CD14-positive monocyte (primary cell): ENCODE data around the gene SNAI3. TPM values are rescaled to one million over a fixed set of nuclear protein-coding genes. Genes with fewer than 3 reads are reported as not detected.
"Not testable (repeated sequence)": the region's sequence is repeated elsewhere in the genome, so short reads cannot be mapped to it uniquely, and the experiment has no call there.

ENCODE experiments used
- DNase-seq, 3 donors: peaks; one replicate each; pipeline ENCODE4 v3.0.0-alpha.2; 2011 to 2022
- H2AFZ ChIP-seq: 2 replicates; pipeline ENCODE4 v1.6.0; 2012; ENCODE audit warnings: mild to moderate bottlenecking, low read depth, low read length, inconsistent platforms; ENCODE audit not compliant: insufficient read depth, poor library complexity, severe bottlenecking
- H3K27ac ChIP-seq, 2 donors: 1 replicate in 1 of 2; 2 replicates in 1 of 2; pipeline ENCODE4 v1.5.1; 2012 to 2013; ENCODE audit warnings: low read length in 2 of 2, control low read depth in 1 of 2, inconsistent platforms in 1 of 2, low read depth in 1 of 2, mild to moderate bottlenecking in 1 of 2
- H3K27me3 ChIP-seq, 2 donors: one replicate each; pipeline versions ENCODE4 v1.6.0 to v1.6.1; 2011 to 2013; ENCODE audit warnings: low read length in 2 of 2; ENCODE audit not compliant: control insufficient read depth in 2 of 2, insufficient read depth in 2 of 2
- H3K36me3 ChIP-seq, 2 donors: replicated peaks in 1 of 2; 1 replicate in 1 of 2; 2 replicates in 1 of 2; pipeline versions ENCODE4 v1.5.1 to v1.6.1; 2012 to 2013; ENCODE audit warnings: low read length in 2 of 2, control low read depth in 1 of 2, inconsistent platforms in 1 of 2, mild to moderate bottlenecking in 1 of 2; ENCODE audit not compliant: insufficient read depth in 2 of 2, control insufficient read depth in 1 of 2
- H3K4me1 ChIP-seq, 2 donors: 1 replicate in 1 of 2; 2 replicates in 1 of 2; pipeline versions ENCODE4 v1.5.1 to v1.6.1; 2012 to 2013; ENCODE audit warnings: low read length in 2 of 2, control low read depth in 1 of 2, inconsistent platforms in 1 of 2, mild to moderate bottlenecking in 1 of 2, moderate library complexity in 1 of 2; ENCODE audit not compliant: insufficient read depth in 2 of 2, control insufficient read depth in 1 of 2
- H3K4me2 ChIP-seq: replicated peaks from 2 replicates; pipeline ENCODE3; 2012; ENCODE audit warnings: low read length, moderate library complexity, mild to moderate bottlenecking; ENCODE audit not compliant: poor library complexity, severe bottlenecking; ENCODE audit errors: extremely low read depth
- H3K4me3 ChIP-seq, 3 experiments: fragments of 200-600 bp in 1 of 3; sonication (generic) in 1 of 3; replicated peaks in 1 of 3; 1 replicate in 2 of 3; 2 replicates in 1 of 3; pipeline ENCODE4 v1.5.1; 2011 to 2013; ENCODE audit warnings: low read length in 3 of 3, mild to moderate bottlenecking in 3 of 3, control low read depth in 2 of 3, low read depth in 2 of 3, inconsistent platforms in 1 of 3, moderate library complexity in 1 of 3
- H3K79me2 ChIP-seq: 2 replicates; pipeline ENCODE4 v1.6.0; 2012; ENCODE audit warnings: mild to moderate bottlenecking, control low read depth, inconsistent platforms, low read length, moderate library complexity; ENCODE audit not compliant: insufficient read depth
- H3K9ac ChIP-seq: 2 replicates; pipeline ENCODE4 v1.6.0; 2017; ENCODE audit warnings: low read length, mild to moderate bottlenecking; ENCODE audit not compliant: insufficient read depth, poor library complexity, severe bottlenecking
- H3K9me3 ChIP-seq, 2 donors: replicated peaks in 1 of 2; 1 replicate in 1 of 2; 2 replicates in 1 of 2; pipeline versions ENCODE4 v1.5.1 to v1.6.1; 2012 to 2013; ENCODE audit warnings: low read length in 2 of 2, control low read depth in 1 of 2; ENCODE audit not compliant: control insufficient read depth in 1 of 2, insufficient read depth in 1 of 2
- H4K20me1 ChIP-seq: 2 replicates; pipeline ENCODE4 v1.6.0; 2012; ENCODE audit warnings: mild to moderate bottlenecking, low read length, control low read depth, moderate library complexity; ENCODE audit not compliant: insufficient read depth
- H3K27ac Mint-ChIP-seq, 7 donors: one replicate each; pipeline ENCODE4 v1.8.0; 2020; ENCODE audit warnings: mild to moderate bottlenecking in 7 of 7, mixed read lengths in 7 of 7, moderate library complexity in 6 of 7, inconsistent platforms in 2 of 7
- H3K27me3 Mint-ChIP-seq, 3 donors: one replicate each; pipeline ENCODE4 v1.8.0; 2021 to 2022; ENCODE audit warnings: low read depth in 3 of 3, mild to moderate bottlenecking in 3 of 3, mixed read lengths in 3 of 3, moderate library complexity in 3 of 3, inconsistent platforms in 1 of 3
- H3K36me3 Mint-ChIP-seq, 2 donors: one replicate each; pipeline ENCODE4 v1.8.0; 2020; ENCODE audit warnings: mixed read lengths in 2 of 2, inconsistent platforms in 1 of 2, mild to moderate bottlenecking in 1 of 2
- H3K4me1 Mint-ChIP-seq: one replicate; pipeline ENCODE4 v1.8.0; 2020; ENCODE audit warnings: mild to moderate bottlenecking, mixed read lengths
- H3K4me3 Mint-ChIP-seq, 2 donors: one replicate each; pipeline ENCODE4 v1.8.0; 2020; ENCODE audit warnings: mild to moderate bottlenecking in 2 of 2, mixed read lengths in 2 of 2, moderate library complexity in 1 of 2
- H3K9me3 Mint-ChIP-seq, 7 donors: one replicate each; pipeline ENCODE4 v1.8.0; 2020 to 2022; ENCODE audit warnings: mixed read lengths in 7 of 7, mild to moderate bottlenecking in 6 of 7, moderate library complexity in 6 of 7, inconsistent platforms in 2 of 7
- CTCF ChIP-seq: fragments of 200-600 bp; IDR thresholded peaks from one replicate; pipeline ENCODE4 v1.8.0; 2022; ENCODE audit warnings: antibody characterized with exemption, mild to moderate bottlenecking
- WGBS: methylation state at CpG from one replicate; pipeline ENCODE4 v1.1.5; 2013; ENCODE audit warnings: missing lambda C conversion rate; ENCODE audit not compliant: insufficient coverage; 5-methylcytosine and 5-hydroxymethylcytosine counted together
- intact Hi-C, 2 donors: fragments of 100-400 bp; cut with micrococcal nuclease; formaldehyde crosslinking; loops; one replicate each; pipeline versions ENCODE4 v1.15.0 to v1.15.1; 2023
- polyA plus RNA-seq, 3 donors: library from polyadenylated mRNA; depleted of rRNA in 1 of 3; unstranded in 2 of 3; stranded (reverse) in 1 of 3; fragments of 300-500 nt in 2 of 3; fragments of >200 nt in 1 of 3; fragmentation: Illumina TruSeq in 2 of 3; gene quantifications; 1 replicate in 2 of 3; 2 replicates in 1 of 3; pipeline ENCODE4 v1.2.3, GENCODE V29; 2012 to 2021

The SNAI3 gene
- polyA plus RNA-seq, 3 donors: 4.2 to 6.4 (median 5.3) TPM

- Histone ChIP-seq H3K79me2 (no peaks in the 10 kb centered on the region), H3K36me3 (peaks cover 5 to 12% of the 10 kb centered on the region in 2 donors), H2AFZ (no peak overlapping the region), H3K27me3 (no peaks in the 10 kb centered on the region), H4K20me1 (peaks cover 7% of the 10 kb centered on the region), H3K9ac (no peak overlapping the region), H3K4me3 (no peak overlapping the region), H3K4me1 (no peaks in the 10 kb centered on the region), H3K27ac (no peak overlapping the region), H3K9me3 (no peaks in the 10 kb centered on the region), H3K4me2 (no peak overlapping the region)
- intact Hi-C loops: no loop called here
- no peak for TF ChIP-seq CTCF
- H3K9me3 Mint-ChIP-seq: peaks cover 0 to 2% (median 0%) of the 10 kb centered on the region in 7 donors
- no peak overlapping the region for H3K27ac Mint-ChIP-seq
- no peak overlapping the region for H3K4me3 Mint-ChIP-seq
- no peak for DNase-seq
- H3K36me3 Mint-ChIP-seq: peaks cover 7 to 32% of the 10 kb centered on the region in 2 donors
- H3K27me3 Mint-ChIP-seq: peaks cover 0 to 5% (median 2%) of the 10 kb centered on the region in 3 donors
- no peaks in the 10 kb centered on the region for H3K4me1 Mint-ChIP-seq
- 93% methylated on average over 21 of the region's 23 CpGs for WGBS
Observed at GRCh38 chr16:88671806-88672205, 14.5 kb downstream of the SNAI3 start.

GRCh38 chr16:88669980-88670379, 16.3 kb downstream of the SNAI3 start:
- Histone ChIP-seq H3K36me3 (no peaks in the 10 kb centered on the region), H3K4me1 (no peaks in the 10 kb centered on the region), H4K20me1 (no peaks in the 10 kb centered on the region), H3K9me3 (no peaks in the 10 kb centered on the region), H3K79me2 (no peaks in the 10 kb centered on the region), H3K4me2 (no peak overlapping the region), H3K4me3 (no peak overlapping the region), H3K27me3 (no peaks in the 10 kb centered on the region), H2AFZ (no peak overlapping the region), H3K27ac (no peak overlapping the region), H3K9ac (no peak overlapping the region)
- H3K4me3 Mint-ChIP-seq: no peak overlapping the region
- WGBS: 100% methylated on average over 2 of the region's 10 CpGs
- intact Hi-C loops: loop anchor here in 1 of 2 donors (10.0 kb wide), 1 partner anchor 95 kb away; the partner anchor contains the start of gene ZC3H18
- TF ChIP-seq CTCF: no peak
- peaks cover 0 to 2% (median 0%) of the 10 kb centered on the region in 7 donors for H3K9me3 Mint-ChIP-seq
- no peak for DNase-seq
- H3K27me3 Mint-ChIP-seq: peaks cover 0 to 5% (median 2%) of the 10 kb centered on the region in 3 donors
- no peak overlapping the region for H3K27ac Mint-ChIP-seq
- H3K36me3 Mint-ChIP-seq: peaks cover 8 to 26% of the 10 kb centered on the region in 2 donors
- peaks cover under 1% of the 10 kb centered on the region for H3K4me1 Mint-ChIP-seq

- intact Hi-C loops: loop anchor here in 1 of 2 donors (10.0 kb wide), 1 partner anchor 95 kb away; the partner anchor contains the start of gene ZC3H18
- not testable (repeated sequence) for DNase-seq, H2AFZ ChIP-seq, H3K9me3 Mint-ChIP-seq, H3K36me3 ChIP-seq, H3K4me1 Mint-ChIP-seq, H3K27ac ChIP-seq, H3K4me3 Mint-ChIP-seq, H3K27me3 ChIP-seq, H3K4me1 ChIP-seq, H3K9me3 ChIP-seq, H3K4me2 ChIP-seq, H4K20me1 ChIP-seq, H3K79me2 ChIP-seq, H3K27me3 Mint-ChIP-seq, H3K4me3 ChIP-seq, H3K9ac ChIP-seq
- H3K27ac Mint-ChIP-seq: peak overlapping the region in 1 of 7 donors; percentile 18
- H3K36me3 Mint-ChIP-seq: peaks cover 9 to 24% of the 10 kb centered on the region in 2 donors
- no CpG with 5 or more reads among the region's 8 CpGs for WGBS
Observed at GRCh38 chr16:88669493-88669892, 16.8 kb downstream of the SNAI3 start.
